ENCODE results near the gene HSPA5.
A peak's percentile ranks its signal among the peaks of the same experiment; 100 is the strongest.

HSPA5 gene

GRCh38 chr9:125258160-125258785 is 17.1 kb upstream of the HSPA5 start:
- H3K9ac ChIP-seq (ENCODE audit: low read length), result no peak overlapping the region
- no peak overlapping the region for H3K4me3 ChIP-seq (ENCODE audit: low read length)
- no peak overlapping the region for H3K27ac ChIP-seq (ENCODE audit: low read length)
- H2AFZ ChIP-seq (ENCODE audit: low read depth, low read length), result no peak overlapping the region
- peaks cover 16% of the 10 kb centered on the region for H3K79me2 ChIP-seq (ENCODE audit: low read length)
- H3K9me3 ChIP-seq (ENCODE audit: insufficient read depth, low read length), result 0 out of 2 replicates have a peak, but pooled peaks cover 3% of the 10 kb centered on the region
- H3K27me3 ChIP-seq (ENCODE audit: low read depth, low read length), result no peaks in the 10 kb centered on the region
- H3K36me3 ChIP-seq (replicated peaks; ENCODE audit: low read depth, low read length), result peaks cover 3% of the 10 kb centered on the region
- TF ChIP-seq, protein P1, sequence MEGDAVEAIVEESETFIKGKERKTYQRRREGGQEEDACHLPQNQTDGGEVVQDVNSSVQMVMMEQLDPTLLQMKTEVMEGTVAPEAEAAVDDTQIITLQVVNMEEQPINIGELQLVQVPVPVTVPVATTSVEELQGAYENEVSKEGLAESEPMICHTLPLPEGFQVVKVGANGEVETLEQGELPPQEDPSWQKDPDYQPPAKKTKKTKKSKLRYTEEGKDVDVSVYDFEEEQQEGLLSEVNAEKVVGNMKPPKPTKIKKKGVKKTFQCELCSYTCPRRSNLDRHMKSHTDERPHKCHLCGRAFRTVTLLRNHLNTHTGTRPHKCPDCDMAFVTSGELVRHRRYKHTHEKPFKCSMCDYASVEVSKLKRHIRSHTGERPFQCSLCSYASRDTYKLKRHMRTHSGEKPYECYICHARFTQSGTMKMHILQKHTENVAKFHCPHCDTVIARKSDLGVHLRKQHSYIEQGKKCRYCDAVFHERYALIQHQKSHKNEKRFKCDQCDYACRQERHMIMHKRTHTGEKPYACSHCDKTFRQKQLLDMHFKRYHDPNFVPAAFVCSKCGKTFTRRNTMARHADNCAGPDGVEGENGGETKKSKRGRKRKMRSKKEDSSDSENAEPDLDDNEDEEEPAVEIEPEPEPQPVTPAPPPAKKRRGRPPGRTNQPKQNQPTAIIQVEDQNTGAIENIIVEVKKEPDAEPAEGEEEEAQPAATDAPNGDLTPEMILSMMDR (IDR thresholded peaks at IDR 0.05; ENCODE audit: low read depth, low read length), result no peak
- H3K4me2 ChIP-seq (ENCODE audit: low read length), result no peak overlapping the region
- peaks cover 10% of the 10 kb centered on the region; the same call in 1 of the 2 replicates for H4K20me1 ChIP-seq (ENCODE audit: insufficient read depth, low read length)
- H3K4me1 ChIP-seq (ENCODE audit: low read length), result peaks cover 20% of the 10 kb centered on the region

DNA sequence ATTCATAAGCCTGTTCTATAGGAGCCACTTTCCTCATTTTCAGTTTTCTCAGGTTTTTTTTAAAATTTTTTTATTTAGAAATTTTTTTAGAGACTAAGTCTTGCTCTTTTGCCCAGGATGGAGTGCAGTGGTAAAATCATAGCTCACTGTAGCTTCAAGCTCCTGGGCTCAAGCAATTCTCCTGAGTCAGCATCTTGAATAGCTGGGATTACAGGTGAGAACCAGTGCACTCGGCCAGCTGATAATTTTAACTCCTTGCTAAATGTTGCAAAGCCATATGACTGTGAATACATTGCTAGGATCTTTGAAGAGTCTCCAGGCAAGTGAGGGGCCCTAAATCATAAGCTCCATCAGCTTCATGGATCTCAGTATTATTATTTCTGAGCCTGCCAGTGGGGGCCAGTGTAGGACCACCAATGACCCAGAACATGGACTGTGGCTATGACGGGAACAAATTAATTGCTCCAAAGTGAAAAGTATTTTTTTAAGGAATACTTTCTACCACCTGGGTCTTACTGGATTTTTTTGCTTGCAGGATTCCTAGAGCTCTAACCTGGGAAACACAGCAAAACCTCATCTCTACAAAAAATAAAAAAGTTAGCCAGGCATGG is 14.7 kb upstream of the HSPA5 start:
- H3K27ac ChIP-seq (ENCODE audit: low read length), result no peak overlapping the region
- H3K4me1 ChIP-seq (ENCODE audit: low read length), result peaks cover 12% of the 10 kb centered on the region
- H3K9me3 ChIP-seq (ENCODE audit: insufficient read depth, low read length), result 0 out of 2 replicates have a peak, but pooled peaks cover 3% of the 10 kb centered on the region
- H2AFZ ChIP-seq (ENCODE audit: low read depth, low read length), result no peak overlapping the region
- H3K4me3 ChIP-seq (ENCODE audit: low read length), result no peak overlapping the region
- no peaks in the 10 kb centered on the region for H4K20me1 ChIP-seq (ENCODE audit: insufficient read depth, low read length)
- no peaks in the 10 kb centered on the region for H3K79me2 ChIP-seq (ENCODE audit: low read length)
- no peaks in the 10 kb centered on the region for H3K27me3 ChIP-seq (ENCODE audit: low read depth, low read length)
- no peak overlapping the region for H3K4me2 ChIP-seq (ENCODE audit: low read length)
- peaks cover 3% of the 10 kb centered on the region for H3K36me3 ChIP-seq (replicated peaks; ENCODE audit: low read depth, low read length)
- no peak for TF ChIP-seq EZH2phosphoT487 (IDR thresholded peaks at IDR 0.05; ENCODE audit: low read depth)
- TF ChIP-seq, protein P1 (IDR thresholded peaks at IDR 0.05; ENCODE audit: low read depth, low read length), result peak; percentile 57
- no peak overlapping the region for H3K9ac ChIP-seq (ENCODE audit: low read length)

DNA sequence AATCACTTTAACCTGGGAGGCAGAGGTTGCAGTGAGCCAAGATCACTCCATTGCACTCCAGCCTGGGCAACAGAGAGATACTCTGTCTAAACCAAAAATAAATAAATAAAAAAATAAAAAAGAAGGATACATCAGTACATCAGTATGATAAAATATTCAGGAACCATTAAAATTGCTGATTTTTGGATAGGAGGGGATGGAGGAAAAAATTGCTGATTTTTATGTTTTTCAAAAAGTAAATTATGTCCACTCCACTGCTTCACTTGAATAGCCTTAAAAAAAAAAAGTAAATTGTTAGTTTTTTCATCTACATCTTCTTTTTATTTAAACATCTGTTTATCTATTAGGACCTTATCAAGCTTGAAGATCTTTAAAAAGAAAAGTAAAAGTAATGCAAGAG is 13.1 kb upstream of the HSPA5 start:
- no peak overlapping the region for H3K4me2 ChIP-seq (ENCODE audit: low read length)
- no peaks in the 10 kb centered on the region for H3K9me3 ChIP-seq (ENCODE audit: insufficient read depth, low read length)
- H3K27ac ChIP-seq (ENCODE audit: low read length), result no peak overlapping the region
- no peaks in the 10 kb centered on the region for H4K20me1 ChIP-seq (ENCODE audit: insufficient read depth, low read length)
- no peaks in the 10 kb centered on the region for H3K36me3 ChIP-seq (replicated peaks; ENCODE audit: low read depth, low read length)
- H3K9ac ChIP-seq (ENCODE audit: low read length), result no peak overlapping the region
- H3K27me3 ChIP-seq (ENCODE audit: low read depth, low read length), result no peaks in the 10 kb centered on the region
- no peak for TF ChIP-seq EZH2phosphoT487 (IDR thresholded peaks at IDR 0.05; ENCODE audit: low read depth)
- TF ChIP-seq, protein P1 (IDR thresholded peaks at IDR 0.05; ENCODE audit: low read depth, low read length), result no peak
- peaks cover 5% of the 10 kb centered on the region for H3K4me1 ChIP-seq (ENCODE audit: low read length)
- H3K4me3 ChIP-seq (ENCODE audit: low read length), result no peak overlapping the region
- no peak overlapping the region for H2AFZ ChIP-seq (ENCODE audit: low read depth, low read length)
- no peaks in the 10 kb centered on the region for H3K79me2 ChIP-seq (ENCODE audit: low read length)

- H3K4me3 ChIP-seq (ENCODE audit: low read length), result no peak overlapping the region
- H3K4me1 ChIP-seq (ENCODE audit: low read length), result peaks cover 4% of the 10 kb centered on the region; the same call in 1 of the 2 replicates
- TF ChIP-seq, protein P1 (IDR thresholded peaks at IDR 0.05; ENCODE audit: low read depth, low read length), result no peak
- TF ChIP-seq EZH2phosphoT487 (IDR thresholded peaks at IDR 0.05; ENCODE audit: low read depth), result no peak
- no peaks in the 10 kb centered on the region for H3K27me3 ChIP-seq (ENCODE audit: low read depth, low read length)
- no peaks in the 10 kb centered on the region for H4K20me1 ChIP-seq (ENCODE audit: insufficient read depth, low read length)
- no peak overlapping the region for H2AFZ ChIP-seq (ENCODE audit: low read depth, low read length)
- H3K4me2 ChIP-seq (ENCODE audit: low read length), result no peak overlapping the region
- H3K27ac ChIP-seq (ENCODE audit: low read length), result no peak overlapping the region
- H3K36me3 ChIP-seq (replicated peaks; ENCODE audit: low read depth, low read length), result no peaks in the 10 kb centered on the region
- no peak overlapping the region for H3K9ac ChIP-seq (ENCODE audit: low read length)
- H3K79me2 ChIP-seq (ENCODE audit: low read length), result peaks cover 10% of the 10 kb centered on the region
- H3K9me3 ChIP-seq (ENCODE audit: insufficient read depth, low read length), result no peaks in the 10 kb centered on the region
Measured at GRCh38 chr9:125246261-125246667, 5.1 kb upstream of the HSPA5 start.

All from OCI-LY3 (cell line).